Stimulated activated CD8-positive, alpha-beta memory T cell treated with anti-CD3 and anti-CD28 coated beads, Interleukin-7, amount 100 ng/mL, for 48 hours (primary cell): ENCODE data around the gene HOXD10.

Experiments
- DNase-seq, 2 donors: peaks; one replicate each; pipeline ENCODE4 v3.0.0-alpha.2; 2020; ENCODE audit warnings: low read depth in 1 of 2; ENCODE audit errors: extremely low read depth in 1 of 2

Gene HOXD10

DNA sequence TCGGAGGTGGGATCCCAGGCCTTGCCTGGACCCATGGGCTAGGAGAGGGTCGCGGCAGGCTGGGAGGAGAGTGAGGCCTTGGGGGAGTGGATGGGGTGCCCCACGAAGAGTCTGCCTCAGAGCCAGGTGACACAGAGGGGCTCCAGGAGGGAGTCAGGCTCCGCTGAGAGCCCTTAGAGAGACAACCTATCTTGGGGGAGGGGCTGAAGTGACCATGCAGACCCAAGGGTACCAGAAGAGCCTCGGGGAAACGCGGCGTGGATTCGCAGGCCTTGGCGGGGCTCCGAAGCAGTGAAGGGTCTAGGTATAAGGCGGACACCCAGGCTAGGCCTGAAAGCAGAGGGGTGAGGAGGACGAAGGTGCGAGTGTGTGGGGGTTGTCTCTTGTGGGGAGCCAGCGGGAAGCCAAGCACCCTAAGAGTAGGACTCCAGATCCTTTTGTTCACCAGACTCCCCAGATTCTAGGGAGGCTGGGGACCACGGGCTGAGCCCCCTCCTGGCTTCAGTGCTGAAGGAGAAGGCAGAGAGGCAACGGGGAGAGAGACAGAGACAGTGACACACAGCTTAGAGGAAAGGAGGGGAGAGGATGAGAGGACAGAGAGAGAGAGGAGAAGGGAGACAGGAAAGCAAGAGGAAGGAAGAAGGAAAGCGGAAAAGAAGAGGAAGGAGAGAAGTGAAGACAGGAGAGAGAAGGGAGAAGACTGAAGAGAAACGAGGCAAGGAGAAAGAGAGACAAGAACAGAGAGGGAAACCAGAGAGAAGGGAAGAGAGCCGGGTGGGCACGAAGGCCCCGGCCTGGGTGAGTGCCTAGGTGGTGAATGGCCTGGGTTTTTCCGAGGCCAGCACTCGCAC, 10.6 kb upstream of the HOXD10 start:
- DNase-seq, result no peak

GRCh38 chr2:176106581-176107539, 9.7 kb upstream of the HOXD10 start, which contains the start of gene HOXD11:
HOXD11 (plus strand) TSS chr2:176107280; CDS start chr2:176107356, 76 bp downstream.
- DNase-seq, result no peak

GRCh38 chr2:176107731-176108181, 8.8 kb upstream of the HOXD10 start:
- DNase-seq, result no peak

GRCh38 chr2:176109192-176109901, 7.2 kb upstream of the HOXD10 start:
- no peak for DNase-seq

GRCh38 chr2:176109946-176110345, 6.6 kb upstream of the HOXD10 start:
- DNase-seq, result no peak

DNA sequence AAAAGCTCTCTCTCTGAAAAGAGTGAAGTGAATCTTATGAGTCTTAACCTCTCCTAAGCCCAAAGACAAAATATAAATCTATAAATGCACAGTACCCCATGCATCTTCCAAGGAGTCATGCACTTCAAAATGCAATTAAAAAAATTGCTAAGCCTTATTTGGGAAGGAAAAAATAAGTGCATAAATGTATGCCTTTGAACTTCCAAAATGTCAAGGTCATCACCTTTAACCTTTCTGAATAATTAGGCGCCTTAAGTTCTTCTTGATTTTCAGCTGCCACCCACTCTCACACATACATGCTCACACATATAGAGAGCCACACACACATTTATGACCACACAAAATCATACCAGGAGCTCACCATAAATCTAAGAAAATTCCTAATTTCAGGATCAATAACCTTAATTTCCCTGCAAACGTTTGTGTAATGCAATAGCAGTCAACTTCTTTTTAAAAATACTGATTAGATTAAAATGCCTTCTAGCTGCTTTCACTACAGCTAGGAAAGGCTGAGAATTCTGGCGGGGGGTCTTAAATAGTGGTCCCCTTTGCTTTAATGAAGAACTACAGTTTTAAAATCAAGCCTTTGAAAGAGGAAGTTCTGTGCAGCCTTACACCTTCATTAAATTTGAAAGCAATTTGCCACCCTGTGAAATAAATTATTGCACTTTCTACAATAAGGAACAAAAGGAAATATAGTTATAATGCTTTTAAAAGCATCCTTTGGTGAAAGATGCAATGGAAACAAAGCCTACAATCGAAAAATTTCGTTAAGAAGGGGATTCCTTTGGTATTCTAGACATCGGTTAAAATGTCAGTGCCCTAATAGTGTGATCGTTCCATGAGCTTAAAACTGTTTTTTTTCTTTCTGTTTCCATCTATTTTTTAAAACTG, 5.9 kb upstream of the HOXD10 start:
- no peak for DNase-seq

GRCh38 chr2:176111309-176111663, 5.3 kb upstream of the HOXD10 start:
- DNase-seq, result no peak

GRCh38 chr2:176111846-176112374, 4.7 kb upstream of the HOXD10 start:
- DNase-seq, result no peak

DNA sequence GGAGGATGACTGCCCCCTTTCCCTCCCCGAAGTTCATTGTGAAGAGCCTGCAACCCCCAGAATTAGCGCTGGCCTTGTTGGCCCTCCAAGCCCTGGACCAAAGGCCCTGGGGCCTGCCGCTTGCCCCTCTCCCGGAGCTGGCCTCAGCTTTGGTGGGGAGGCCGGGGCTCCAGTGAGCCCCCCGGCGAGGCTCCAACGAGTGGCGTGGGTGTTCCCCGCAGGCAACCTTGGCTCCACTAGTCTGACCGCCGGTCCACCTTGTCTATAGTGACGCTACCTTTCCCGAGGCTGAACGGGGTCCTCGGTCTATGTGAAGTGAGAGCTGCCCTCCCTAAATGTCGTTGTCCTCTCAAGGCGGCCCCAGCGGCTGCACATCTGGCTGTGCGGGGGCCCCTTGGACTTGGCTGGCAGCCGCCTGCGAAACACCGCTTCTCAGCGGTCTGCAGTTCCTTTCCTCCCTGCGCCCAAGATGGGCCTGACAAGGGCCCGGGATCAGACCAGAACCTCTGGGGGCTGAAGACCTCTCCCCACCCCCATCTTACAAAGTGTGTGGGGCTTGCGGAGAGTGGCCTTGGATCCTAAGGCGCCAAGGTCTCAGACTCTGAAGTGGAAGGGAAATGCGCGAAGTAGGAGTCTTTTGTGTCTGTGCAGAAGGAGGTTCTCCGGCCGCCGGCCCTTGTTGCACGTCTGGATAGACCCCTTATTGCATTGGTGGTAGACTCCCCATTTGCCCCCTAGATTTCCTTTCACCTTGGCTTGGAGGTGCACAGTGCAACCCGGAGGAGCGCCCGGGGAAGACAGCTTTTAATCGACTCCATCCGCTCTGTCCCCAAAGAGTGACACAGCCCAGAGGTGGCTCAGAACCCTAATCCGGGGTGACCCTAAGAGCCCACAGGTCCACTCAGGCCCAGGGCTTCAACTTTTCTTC, 3.9 kb upstream of the HOXD10 start:
- DNase-seq, result no peak

DNA sequence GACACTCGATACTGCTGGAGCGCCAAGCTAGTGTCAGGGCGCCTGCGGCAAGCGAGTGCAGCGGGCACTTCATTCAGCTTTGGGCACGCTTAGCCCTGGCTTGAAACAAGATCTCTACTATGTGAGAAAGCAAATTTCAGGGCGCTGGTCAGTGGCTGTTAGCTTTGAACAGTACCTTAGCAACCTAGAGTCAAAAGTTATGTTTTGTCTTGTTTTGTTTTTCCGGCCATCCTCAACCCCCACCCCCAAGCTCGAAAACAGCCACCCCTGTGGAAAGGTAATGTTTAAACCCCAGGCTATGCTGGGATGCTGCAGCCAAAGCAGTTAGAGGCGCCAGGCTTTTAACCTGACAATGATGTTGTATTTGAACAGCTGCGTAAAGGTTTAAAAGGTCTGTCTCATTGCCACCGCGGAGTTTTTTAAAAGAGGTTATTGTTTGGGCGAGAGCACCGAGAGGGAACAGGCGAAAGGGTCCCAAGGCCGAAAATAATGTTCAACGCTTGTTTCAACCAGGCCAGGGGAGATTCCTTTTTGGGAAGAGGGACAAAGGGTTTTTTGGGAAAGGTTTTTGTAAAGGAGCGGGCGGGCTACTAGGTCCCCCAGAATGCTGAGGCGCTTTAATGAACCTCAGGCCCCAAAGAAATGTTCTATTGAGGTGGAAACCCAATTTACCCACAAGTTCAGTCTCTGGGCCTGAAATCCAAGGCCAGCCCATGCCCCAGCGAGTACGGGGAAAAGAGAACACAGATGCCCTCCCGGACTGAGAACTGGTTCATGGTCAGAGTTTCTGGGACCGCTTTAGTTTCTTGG, 2.3 kb upstream of the HOXD10 start:
- DNase-seq, result no peak

DNA sequence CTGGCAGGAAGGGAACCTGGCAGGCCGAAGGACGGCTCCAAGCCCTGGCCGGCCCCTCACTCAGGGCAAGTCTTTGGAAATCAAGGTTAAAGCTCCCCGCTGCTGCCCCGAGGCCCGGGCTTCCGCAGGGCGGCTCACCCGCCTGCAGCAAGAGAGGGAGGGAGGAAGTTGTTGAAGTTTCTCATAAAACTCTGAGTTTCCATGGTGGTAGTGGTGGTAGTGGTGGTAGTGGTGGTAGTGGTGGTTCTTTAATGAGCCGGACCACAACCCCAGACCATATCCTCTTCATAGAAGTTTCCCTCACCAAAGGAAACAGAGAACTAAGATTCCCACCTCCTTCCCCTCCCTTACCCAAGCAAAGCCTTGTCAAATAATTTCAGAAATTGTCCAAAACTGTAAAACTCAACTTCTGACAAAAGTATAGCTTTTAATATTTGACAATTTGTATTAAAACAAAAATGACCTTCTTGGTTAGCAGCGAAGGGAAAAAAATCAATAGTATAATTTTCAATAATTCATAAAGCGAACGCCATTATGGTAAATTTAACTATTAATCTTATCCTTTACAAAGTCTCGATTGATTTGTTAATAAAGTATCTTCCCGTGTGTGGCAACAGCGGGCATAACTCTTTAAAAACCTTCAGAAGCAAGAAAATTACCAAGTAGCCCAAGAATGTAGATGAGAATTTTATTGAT, 1.5 kb upstream of the HOXD10 start:
- DNase-seq, result no peak

DNA sequence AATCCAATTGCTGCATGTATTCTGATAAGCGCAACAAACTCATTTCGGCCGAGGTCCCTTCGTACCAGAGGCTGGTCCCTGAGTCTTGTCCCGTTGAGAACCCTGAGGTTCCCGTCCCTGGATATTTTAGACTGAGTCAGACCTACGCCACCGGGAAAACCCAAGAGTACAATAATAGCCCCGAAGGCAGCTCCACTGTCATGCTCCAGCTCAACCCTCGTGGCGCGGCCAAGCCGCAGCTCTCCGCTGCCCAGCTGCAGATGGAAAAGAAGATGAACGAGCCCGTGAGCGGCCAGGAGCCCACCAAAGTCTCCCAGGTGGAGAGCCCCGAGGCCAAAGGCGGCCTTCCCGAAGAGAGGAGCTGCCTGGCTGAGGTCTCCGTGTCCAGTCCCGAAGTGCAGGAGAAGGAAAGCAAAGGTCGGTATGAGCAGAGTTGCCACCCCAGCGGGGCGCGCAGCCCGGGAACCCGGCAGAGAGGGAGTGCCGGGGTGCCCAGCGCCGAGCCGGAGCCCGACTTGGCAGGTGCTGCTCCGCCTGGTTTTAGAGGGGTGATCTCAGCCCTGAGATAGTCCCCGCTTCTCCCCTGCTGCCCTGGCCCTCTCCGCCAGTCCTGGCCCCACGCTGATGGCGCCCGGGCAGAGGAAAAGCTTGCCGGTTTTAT, 714 bp downstream of the HOXD10 start:
- no peak for DNase-seq

- DNase-seq, result no peak
Measured at GRCh38 chr2:176117823-176118371, 1.3 kb downstream of the HOXD10 start.

DNA sequence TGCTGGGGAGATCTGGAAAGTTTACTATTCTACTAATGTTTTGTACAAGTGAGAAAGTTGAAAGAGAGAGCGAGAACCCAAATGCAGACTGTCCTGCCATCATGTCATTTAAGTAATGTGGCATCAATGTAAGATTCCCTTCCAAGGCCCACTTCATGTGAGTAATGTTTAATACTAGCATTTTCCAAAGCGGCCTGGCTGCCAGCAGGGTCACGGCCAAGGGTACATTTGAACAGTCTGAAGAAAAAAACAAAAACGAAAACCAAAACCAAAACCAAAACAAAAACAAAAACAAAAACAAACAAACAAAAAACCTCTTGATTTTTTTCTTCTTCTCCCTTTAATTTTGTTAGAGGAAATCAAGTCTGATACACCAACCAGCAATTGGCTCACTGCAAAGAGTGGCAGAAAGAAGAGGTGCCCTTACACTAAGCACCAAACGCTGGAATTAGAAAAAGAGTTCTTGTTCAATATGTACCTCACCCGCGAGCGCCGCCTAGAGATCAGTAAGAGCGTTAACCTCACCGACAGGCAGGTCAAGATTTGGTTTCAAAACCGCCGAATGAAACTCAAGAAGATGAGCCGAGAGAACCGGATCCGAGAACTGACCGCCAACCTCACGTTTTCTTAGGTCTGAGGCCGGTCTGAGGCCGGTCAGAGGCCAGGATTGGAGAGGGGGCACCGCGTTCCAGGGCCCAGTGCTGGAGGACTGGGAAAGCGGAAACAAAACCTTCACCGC, 2.2 kb downstream of the HOXD10 start:
- no peak for DNase-seq

DNA sequence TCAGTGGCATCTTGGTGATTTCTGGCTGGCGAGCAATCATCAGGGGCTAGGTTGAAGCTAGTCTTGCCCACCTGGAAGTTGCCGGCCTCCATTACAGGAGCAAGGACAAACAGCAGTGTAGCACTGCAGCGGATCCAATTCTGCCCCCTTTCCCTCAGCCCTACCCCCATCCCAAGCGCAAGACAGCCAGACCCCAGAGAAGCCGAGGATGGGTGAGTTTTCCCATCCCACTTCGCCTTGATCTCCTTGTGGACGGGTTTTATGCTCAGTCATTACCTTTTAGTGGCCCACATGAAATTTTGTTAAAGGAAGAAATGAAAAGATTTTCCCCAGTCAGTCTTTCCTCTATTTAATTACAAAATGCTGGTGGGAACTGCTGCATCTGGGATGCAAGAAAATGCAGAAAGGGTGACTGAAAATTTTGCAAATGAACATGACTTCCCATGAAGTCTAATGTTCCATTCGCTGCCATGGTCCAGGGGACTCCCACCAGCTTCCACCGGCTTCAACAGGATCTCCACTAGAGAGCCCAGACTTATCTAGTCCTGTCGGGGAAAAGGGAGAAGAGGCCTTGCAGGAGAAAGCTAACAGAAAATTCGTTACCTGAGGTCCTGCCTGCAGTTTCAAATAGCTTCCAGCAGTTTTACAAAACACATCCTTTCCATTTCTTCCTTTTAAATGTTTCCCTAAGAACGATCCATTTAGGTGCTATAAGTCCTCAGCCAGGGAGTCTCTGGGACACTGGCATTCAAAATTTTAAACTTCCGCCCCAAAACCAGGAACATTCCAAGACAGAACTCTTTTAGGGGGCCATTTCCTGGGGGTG, 4.0 kb downstream of the HOXD10 start:
- no peak for DNase-seq
